ENCODE results near the gene LRRC4B.

The LRRC4B gene

DNA sequence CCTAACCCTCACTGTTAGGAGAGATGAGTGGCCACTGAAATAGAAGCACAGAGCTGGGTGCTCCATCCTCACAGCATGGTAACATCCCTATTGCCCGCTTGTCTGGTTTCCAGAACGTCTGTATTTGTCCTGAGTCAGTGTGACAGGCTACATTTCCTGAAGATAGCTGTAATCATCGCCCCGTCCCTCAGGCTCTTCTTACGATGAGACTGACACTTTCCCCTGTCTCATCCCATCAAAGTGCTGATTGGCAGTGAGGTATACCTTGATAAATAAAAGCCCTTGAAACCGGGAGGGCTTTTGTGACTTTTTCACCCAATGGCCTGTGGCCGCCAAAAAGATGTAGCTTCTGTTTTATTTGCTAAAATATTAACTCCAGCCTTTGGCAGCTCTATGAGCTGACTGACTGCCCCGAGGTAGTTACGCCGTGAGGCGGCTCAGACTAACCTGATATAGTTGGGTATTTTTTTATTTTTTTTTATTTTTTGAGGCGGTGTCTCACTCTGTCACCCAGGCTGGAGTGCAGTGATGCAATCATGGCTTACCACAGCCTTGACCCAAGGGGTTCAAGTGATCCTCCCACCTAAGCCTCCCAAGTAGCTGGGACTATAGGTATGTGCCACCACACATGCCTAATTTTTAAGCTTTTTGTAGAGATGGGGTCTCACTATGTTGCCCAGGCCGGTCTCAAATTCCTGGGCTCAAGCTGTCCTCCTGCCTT lies 5.7 kb upstream of the LRRC4B start:
- no peak for DNase-seq

DNA sequence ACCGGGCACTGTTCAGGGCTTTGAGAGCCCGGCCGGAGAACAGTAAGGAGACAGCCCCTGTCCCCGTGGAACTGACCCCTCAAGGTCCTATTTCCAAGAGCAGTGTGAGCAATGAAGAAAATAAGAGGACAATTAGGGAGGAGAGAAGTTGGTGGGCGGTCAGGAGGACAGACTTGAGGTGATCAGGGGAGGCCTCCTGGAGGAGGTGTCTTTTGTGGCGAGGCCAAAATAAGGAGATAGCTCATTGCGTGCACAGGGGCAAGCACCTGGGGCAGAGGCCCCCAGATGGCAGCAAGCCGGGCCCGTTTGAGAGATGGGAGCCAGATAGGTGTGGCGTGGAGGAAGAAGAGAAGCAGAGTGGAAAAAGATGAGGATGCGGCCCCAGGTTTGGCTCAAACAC lies 2.8 kb upstream of the LRRC4B start:
- no peak for DNase-seq

DNA sequence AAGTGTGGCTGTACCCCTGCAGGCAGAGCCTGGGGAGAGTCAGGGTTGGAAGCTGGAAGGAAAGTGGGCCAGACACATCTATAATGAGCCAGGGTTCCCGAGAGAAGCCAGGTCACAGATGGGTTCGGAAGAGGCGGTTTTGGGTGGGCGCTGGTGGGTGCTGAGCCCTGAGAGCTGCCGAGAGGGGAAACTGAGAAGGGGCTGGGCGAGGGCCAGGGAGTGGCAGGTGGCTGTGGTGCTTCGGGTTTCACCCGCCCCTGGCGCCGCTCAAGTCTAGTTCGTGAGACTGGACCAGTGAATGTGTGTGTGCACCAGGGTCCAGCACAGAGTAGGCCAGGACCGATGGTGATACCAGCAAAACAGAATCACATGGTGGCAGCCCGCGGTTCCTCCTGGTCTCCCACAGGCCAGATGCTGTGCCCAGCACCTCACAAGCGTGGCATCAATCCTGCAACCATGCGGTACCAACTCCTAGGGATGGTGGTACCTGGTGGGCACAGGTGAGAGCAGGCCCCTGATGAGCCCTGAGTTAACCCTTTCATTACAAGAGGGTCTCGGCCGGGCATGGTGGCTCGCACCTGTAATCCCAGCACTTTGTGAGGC lies 1.8 kb upstream of the LRRC4B start:
- no peak for DNase-seq

DNA sequence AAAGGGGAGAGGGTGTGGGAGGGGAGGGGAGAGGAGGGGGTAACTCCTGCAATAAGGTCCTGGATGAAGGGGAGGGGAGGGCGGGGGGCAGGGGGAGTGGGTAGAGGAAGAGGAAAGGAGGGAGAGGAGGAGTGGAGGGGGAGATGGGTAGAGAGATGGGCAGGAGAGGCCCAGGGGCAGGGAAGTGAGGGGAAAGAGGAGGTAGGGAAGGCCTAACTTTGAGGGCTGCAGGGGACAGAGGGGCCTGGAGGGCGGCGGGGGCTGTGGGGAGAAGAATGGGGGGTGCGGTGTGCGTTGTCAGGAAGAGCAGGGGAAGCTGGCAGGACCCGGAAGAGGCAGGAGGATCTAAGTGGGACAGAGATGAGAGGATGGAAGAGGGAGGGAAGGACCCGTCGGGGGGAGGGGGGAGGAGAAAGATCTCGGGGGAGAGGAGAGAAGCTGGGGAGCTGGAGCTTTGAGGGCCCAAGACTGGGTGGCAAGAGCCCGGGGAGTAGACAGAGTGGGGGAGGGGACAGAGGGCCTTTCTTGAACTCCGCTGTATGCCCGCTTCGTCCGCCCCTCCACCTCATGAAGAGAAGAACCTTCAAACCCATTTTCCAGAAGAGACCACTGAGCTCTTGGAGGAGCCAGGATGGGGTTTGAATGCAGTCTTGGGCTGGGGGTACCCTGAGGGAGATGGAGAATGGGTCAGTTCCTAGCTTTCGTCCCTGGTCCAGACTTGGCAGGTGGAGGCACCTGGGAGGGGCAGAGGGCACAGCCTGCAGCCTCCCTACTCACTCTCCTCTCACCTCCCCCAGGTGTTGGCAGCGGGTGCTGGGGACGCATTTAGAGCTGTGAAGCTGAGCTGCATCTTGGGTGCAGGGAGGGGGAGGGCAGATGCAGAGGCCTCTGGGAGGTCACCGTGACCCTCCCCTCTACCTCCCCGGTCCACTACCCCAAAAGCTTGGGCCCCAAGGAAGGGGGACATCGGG lies 778 bp upstream of the LRRC4B start:
- DNase-seq, result no peak

DNA sequence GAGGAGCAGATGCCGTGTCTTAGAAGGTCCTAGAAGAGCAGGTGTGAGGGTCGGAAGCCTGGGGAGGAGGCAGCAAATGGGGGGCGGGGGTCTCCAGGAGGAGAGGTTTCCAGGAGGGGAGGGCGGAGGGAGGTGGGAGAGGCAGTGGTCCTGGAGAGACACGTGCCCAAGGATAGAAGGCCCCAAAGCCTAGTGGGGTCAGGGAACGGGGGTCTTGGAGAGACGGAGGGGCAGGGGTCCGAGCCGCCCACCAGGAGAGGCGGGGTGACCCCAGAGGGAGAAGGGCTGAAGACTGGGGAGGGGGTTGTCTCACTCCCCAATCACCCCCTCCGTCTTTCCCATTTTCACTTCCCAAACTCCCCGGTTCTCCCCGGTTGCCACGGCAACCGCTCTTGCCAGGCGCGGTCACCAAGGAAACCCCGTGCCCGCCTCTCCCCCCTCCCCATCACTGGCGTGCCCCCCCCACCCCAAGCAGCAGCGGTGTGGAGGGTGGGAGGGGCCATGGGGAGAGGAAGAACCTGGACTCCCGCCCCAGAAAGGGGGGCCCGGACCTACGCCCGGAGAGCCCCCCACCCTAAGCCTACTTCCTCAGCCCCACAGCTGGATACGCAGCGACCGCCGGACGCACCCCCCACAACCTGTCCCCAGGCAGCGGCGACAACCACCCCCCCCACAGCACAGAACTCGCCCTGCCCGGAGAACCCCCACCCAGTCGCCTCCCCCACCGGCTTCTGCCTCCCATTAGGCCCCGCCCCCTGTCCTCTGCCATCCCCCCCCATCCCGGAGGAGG lies 988 bp downstream of the LRRC4B start:
- DNase-seq, result no peak

DNA sequence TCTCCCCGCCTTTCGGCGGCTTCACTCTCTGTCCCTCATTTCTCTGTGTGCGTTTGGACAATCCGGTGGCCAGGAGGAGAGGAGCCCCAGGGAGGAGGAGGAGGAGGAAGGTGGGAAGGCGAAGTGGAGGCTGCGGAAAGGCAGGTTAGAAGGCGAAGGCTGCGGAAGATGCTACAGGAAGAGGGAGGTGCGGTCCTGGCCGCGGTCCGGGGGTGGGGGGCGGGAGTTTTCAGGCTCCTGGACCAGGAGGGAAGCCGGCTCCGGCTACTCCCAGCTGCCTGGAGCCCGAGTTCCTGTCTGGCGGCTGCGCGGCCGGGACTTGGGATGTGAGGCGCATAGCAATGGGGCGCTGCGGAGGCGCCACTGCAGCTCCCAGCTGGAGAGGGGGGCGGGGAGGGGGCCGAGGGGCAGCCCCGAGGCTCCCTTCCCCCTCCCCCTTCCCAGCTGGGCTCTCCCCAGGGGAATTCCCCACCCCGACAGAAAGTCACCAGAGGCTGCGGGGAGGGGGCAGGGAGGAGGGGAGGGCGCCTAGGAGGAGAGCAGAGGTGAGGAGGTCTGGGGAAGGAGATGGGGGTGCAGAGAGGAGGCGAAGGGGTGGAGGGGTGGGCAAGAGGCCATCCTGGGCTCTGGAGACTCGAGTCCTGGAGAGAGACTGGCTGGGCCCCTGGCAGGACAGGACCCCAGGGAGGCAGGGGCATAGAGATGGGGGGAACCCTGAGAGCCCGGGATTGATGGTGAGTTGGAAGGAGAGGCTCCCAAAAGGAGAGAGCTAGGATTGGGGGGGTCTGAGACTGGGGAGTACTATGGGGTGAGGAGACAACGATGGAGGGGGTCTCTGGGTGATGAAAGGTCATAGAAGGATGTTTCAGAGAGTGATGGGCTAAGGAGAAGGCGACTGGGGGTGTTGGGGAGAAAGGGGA lies 2.0 kb downstream of the LRRC4B start:
- DNase-seq, result no peak

DNA sequence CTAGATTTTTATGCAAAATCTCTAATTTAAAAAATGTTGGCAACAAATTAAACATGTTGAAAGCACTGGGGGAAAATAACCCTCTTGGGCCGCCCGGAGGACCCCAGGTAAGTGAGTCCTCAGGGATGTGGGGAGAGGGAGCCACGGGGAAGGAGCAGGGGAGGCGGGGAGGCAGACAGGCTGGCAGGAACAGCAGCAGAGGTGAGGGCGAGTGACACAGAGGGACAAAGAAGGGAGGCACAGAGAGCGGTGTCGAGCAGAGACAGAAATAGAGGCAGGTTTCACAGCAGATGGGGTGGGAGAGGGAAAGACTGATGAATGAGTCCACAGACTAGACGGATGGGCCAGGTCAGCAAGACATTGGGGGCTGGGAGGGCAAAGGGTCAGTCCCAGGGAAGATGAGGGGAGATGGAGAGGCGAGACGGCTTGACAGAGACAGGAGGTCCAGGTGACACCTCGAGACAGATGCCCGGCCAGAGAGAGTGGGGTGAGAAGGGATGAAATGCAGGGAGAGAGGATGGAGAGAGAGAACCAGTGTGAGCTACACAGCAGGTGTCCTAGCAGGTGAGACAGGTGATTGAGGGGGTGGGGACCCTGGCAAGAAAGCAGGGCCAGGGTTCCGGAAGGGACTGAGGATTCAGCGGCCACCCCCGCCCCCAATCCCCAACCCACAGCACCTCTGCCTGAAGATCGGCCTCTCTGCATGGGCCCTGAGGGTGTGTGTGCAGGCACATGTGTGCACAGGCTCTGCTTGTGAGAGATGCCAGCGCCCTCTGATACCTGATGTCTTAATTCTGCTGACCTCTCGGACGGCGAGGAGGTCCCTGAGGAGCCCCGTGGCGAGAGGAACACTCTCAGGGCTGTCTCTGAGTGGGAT lies 3.8 kb downstream of the LRRC4B start:
- no peak for DNase-seq

DNA sequence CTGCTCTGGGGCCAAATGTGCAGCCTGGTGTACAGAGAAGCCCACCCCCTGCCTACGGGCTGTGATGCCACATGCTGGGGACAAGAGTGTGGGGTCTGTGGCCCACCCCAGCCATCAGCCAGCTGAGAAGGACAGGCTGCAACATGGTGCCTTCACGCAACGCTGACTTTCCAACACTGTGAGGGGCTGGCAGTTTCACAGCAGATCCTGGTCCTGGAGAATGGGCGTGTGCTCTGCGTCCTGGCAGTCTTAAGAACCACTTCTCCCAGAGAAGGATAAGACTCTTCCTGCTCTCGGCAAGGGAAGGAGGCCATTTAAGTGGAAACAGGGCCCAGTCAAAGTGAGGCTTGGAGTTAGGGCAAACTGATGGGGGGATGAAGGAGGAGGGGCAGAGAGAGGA lies 4.6 kb downstream of the LRRC4B start:
- no peak for DNase-seq

DNA sequence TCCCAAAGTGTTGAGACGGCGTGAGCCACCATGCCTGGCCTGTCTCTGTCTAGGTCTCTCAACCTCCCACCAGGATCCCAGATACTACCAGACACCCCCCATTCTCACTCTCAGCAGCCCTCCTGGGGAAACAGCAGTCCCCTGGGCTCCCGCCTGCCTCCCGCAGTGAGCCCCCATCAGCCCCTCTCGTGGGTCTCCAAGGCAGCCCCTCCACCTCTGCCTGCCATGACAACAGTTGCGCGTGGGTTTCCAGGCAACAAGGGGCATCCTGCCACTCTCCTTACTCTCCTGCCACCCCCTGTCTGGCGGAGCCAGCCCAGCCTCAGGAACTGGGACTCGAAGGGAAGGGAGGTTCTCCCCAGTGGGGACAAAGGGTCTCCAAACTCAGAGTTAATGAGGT lies 5.2 kb downstream of the LRRC4B start:
- DNase-seq, result no peak

DNA sequence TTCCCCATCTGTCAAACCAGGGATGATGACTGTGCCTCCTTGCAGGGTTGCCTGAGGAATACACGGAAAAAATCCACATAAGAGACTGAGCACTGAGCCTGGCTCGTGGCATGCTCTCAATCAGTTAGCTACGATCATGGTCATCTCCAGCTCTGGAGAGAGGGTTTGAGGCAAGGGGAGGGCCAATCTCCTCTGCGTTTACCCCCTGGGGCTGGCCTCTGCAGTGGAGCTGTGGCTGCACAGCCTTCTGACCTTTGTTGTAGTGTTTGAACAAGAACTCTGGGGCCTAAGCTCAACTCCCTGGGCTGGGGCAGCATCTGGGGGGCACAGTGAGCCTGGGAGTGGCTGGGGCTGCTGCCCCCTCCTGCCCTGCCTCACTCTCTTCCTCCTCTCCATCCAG lies 5.9 kb downstream of the LRRC4B start:
- DNase-seq, result no peak

DNA sequence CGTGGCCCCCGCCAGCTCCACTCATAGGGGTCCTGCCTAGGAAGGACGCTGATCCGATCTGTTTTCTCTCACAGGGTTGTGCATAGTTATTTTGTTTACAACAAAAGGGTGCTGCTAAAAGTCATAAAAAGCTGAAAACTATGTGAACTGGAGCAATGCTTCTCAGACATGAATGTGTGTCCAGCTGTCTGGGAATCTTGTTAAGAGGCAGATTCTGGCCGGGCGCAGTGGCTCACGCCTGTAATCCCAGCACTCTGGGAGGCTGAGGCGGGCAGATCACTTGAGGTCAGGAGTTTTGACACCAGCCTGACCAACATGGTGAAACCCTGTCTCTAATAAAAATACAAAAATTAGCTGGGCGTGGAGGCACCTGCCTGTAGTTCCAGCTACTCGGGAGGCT lies 8.6 kb downstream of the LRRC4B start:
- DNase-seq, result no peak

DNA sequence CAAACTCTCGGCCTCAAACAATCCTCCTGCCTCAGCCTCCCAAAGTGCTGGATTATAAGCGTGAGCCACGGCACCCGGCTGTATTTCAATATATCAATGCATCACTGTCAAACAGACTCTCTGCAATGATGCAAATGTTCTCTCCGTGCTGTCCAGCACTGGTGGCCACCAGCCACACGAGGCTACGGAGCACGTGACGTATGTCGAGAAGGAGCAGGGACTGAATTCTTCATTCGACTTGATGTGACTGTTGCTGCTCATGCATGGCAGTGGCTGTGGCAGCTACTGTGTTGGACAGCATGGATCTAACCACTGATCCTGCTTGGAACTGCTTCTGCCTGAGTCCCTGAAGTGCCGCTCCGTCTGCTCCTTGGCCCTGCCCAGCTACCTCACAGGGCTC lies 9.8 kb downstream of the LRRC4B start:
- no peak for DNase-seq

DNA sequence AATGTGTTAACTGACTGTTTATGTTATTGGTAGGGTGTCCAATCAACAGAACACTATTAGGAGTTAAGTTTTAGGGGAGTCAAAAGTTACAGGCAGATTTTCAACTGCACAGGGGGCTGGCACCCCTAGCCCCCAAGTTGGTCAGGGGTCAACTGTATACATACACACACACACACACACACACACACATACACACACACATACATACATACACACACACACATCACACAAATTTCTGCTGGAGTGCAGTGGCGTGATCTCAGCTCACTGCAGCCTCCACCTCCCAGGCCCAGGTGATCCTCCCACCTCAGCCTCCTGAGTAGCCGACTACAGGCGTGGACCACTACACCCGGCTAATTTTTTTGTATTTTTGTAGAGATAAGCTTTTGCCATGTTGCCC lies 10.2 kb downstream of the LRRC4B start:
- DNase-seq, result no peak

DNA sequence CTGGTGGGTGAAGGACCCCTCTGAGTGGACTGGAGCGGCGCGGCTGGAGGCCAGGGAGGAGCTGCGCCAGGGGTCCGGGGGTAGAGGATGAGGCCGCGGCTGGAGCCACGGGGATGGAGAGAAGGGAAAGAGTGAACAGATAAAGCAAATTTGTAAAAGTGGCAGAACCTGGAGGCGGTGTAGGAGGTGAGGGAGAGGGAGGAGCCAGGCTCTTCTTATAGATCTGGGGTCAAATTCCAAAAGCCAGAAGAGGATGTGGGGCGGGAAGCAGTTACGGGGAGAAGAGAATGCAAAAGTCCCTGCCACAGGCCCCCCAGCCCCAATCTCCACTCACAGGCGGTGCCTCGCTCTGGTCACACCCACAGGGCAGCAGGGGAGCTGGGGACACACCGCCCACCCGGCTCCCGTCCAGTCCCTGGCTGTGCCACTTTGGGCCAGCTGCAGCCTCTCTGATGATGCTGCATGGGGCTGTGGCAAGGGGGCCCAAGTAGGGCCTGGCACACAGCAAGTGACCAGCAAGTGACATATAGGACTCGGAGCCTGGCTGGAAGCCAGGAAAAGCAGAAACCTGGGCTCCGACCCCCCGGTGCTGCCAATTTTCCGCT lies 11.1 kb downstream of the LRRC4B start:
- DNase-seq, result no peak

DNA sequence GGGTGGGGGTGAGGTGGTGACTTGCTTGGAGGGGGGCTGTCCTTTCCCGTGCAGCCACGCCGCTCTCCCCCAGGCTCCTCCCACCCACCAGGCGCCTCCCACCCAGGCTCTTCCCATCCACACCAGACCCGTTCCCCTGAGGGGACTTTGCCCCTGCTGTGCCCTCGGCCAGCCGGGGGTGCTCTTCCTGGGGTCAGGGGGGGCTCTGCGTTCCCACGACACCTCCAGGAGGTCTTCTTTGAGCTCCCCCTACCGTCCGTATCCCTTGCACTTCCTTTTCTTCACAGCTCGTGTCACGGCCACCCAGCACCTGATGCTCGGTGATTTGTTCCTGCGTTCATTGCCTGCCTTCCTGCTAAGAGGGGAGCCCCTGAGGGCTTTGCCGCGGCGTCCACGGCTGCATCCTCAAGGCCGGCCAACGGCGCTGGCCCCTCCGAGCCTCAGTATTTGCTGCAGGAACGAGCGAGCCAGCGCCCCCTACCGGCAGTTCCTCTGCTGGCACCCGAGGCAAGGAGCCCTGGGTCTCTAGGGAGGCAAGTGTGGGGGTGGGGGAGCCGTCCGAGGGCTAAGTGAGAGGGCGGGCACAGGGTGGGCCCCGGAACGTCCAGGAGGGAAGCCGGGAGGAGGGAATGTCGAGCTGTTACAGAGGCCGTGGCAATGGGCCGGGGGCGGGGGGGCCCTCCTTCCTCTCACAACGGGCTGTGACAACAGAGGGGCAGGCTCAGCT lies 11.8 kb downstream of the LRRC4B start:
- DNase-seq, result peak; percentile 52 to 71 (median 62)

DNA sequence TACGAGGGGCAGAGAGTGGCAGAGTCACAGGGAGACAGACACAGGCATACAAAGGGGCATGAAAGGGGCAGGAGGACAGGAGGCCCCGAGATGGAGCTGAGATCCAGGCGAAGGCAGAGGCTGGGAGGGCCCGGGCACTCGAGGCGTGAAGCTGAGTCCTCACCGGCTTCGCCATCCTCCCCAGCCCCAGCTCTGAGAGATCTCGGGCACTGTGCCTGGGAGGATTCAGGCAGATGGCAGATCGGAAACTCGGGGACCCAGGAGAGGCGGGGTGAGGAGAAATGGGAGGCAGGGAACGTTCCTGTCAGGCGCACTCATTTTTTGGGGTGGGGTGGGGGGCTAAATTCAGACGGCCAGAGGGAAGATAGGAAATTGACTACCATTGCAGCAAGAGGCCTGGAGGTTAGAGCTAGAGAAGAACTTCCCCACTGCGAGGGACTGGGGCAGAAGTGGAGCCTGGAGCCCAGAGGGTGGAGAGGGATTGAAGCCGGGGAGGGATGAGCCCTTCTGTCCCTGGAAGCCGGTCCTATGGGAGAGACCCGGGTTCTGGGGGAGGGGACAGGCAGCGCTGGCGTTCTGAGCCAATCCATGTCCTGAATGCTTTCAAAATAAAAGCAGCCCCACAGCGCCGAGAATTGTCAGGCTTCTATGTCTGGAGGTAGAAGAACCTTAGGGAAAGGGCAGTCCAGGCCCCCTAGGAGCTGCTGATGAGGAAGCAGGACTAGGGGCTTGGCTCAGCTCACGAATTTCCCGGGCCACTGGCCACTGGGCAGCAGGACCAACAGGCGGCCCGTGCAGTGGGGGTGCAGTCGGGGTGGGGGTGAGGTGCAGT lies 12.6 kb downstream of the LRRC4B start:
- DNase-seq, result no peak

DNA sequence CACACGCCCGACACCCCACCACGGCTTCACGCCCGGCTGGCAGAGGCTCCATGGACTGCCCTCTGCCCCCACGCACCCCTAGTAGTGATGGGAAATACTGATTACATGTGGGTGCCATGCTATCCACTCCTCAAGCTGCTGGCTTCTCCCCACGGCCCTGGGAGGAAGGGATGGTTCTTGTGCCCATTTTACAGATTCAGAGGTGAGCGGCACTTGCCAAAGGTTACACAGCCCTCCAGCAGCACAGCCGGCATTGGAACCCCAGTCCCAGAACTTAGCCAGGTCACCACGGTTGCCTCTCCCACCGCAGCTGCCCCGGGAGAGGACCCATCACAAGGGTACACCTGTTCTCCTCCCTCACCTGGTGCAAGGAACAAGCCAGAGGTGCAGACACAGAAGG lies 13.2 kb downstream of the LRRC4B start:
- DNase-seq, result no peak

DNA sequence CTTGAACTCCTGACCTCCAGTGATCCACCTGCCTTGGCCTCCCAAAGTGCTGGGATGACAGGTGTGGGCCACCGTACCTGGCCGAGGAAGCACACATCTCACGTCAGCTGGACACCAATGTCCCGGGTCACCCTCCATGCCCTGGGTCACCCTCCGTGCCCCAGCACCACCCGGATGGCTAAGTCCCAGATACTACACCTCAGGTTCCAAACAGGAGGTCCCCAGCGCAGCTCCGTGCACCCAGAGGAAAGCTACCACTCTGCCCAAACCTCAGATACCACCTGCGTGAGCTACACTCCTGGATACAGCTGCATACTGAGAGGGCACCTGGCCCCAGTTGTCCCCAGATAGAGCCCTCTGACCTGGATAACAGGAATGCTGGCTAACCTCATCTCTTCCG lies 14.0 kb downstream of the LRRC4B start:
- no peak for DNase-seq
